OCI-LY1 (cell line): ENCODE data around the gene SOCS1.

Source experiments
- H2AFZ ChIP-seq: fragments of 200-600 bp; sonication (generic), shearing (Covaris generic); 2 replicates; pipeline ENCODE4 v1.6.0; 2014; ENCODE audit warnings: antibody characterized with exemption, mild to moderate bottlenecking, low read length
- H3F3A ChIP-seq: fragments of 200-600 bp; sonication (generic), shearing (Covaris generic); 2 replicates; pipeline ENCODE4 v1.6.0; 2014; ENCODE audit warnings: mild to moderate bottlenecking, antibody characterized with exemption, low read length, moderate library complexity; ENCODE audit not compliant: insufficient read depth
- H3K27ac ChIP-seq: fragments of 200-600 bp; sonication (generic); 2 replicates; pipeline ENCODE4 v1.5.1; 2014; ENCODE audit warnings: low read length, mixed run types, mild to moderate bottlenecking, low read depth; ENCODE audit not compliant: poor library complexity, severe bottlenecking
- H3K27me3 ChIP-seq: fragments of 200-600 bp; sonication (generic); 2 replicates; pipeline ENCODE4 v1.6.0; 2014; ENCODE audit warnings: antibody characterized with exemption, mild to moderate bottlenecking, low read length, moderate library complexity; ENCODE audit not compliant: insufficient read depth
- H3K36me3 ChIP-seq: fragments of 200-600 bp; sonication (generic); 2 replicates; pipeline ENCODE4 v1.6.1; 2014; ENCODE audit warnings: mild to moderate bottlenecking, antibody characterized with exemption, low read length, moderate library complexity, mixed read lengths; ENCODE audit not compliant: insufficient read depth
- H3K4me1 ChIP-seq: fragments of 200-600 bp; sonication (generic); 2 replicates; pipeline ENCODE4 v1.5.1; 2014; ENCODE audit warnings: mild to moderate bottlenecking, low read length, moderate library complexity; ENCODE audit not compliant: insufficient read depth, severe bottlenecking
- H3K4me2 ChIP-seq: fragments of 200-600 bp; sonication (generic), shearing (Covaris generic); 2 replicates; pipeline ENCODE4 v1.6.1; 2014; ENCODE audit warnings: low read length
- H3K4me3 ChIP-seq: fragments of 200-600 bp; sonication (generic); 2 replicates; pipeline ENCODE4 v1.5.1; 2014; ENCODE audit warnings: low read length, low read depth, mild to moderate bottlenecking, mixed read lengths; ENCODE audit not compliant: poor library complexity, severe bottlenecking
- H3K79me2 ChIP-seq: fragments of 200-600 bp; shearing (Covaris generic); 2 replicates; pipeline ENCODE4 v1.6.1; 2016; ENCODE audit warnings: mixed run types, low read length, mixed read lengths; ENCODE audit not compliant: insufficient read depth
- H3K9ac ChIP-seq: fragments of 200-600 bp; sonication (generic), shearing (Covaris generic); 2 replicates; pipeline ENCODE4 v1.6.1; 2014; ENCODE audit warnings: mild to moderate bottlenecking, low read length, mixed read lengths
- H3K9me2 ChIP-seq: fragments of 200-600 bp; sonication (generic), shearing (Covaris generic); 2 replicates; pipeline ENCODE4 v1.6.1; 2014; ENCODE audit warnings: low read depth, mild to moderate bottlenecking, low read length, mixed read lengths
- H3K9me3 ChIP-seq: fragments of 200-600 bp; shearing (Covaris generic); 2 replicates; pipeline ENCODE4 v1.6.1; 2014; ENCODE audit warnings: low read length, mixed read lengths
- H4K20me1 ChIP-seq: fragments of 200-600 bp; sonication (generic), shearing (Covaris generic); 2 replicates; pipeline ENCODE4 v1.6.0; 2016; ENCODE audit warnings: mild to moderate bottlenecking, low read length; ENCODE audit not compliant: insufficient read depth
- CTCF ChIP-seq: fragments of 200-600 bp; sonication (generic), shearing (Covaris generic); IDR thresholded peaks from 2 replicates; pipeline ENCODE4 v1.5.1; 2017; ENCODE audit warnings: mild to moderate bottlenecking, antibody characterized with exemption, low read length, moderate library complexity, mixed read lengths
- EZH2 ChIP-seq: fragments of 200-600 bp; sonication (generic), shearing (Covaris generic); IDR thresholded peaks from 2 replicates; pipeline ENCODE4 v1.8.0; 2017; ENCODE audit warnings: borderline replicate concordance, mixed run types, mild to moderate bottlenecking, antibody characterized with exemption, low read length, moderate library complexity, mixed read lengths

SOCS1 gene

GRCh38 chr16:11210260-11210659 lies 45.7 kb downstream of the SOCS1 start:
- Histone ChIP-seq H3K27ac (no peak overlapping the region), H3K9me2 (no peaks in the 10 kb centered on the region), H3K36me3 (peaks cover 7% of the 10 kb centered on the region; the same call in 1 of the 2 replicates), H3F3A (no peaks in the 10 kb centered on the region), H3K9ac (no peak overlapping the region), H2AFZ (no peak overlapping the region), H3K4me2 (no peak overlapping the region), H3K27me3 (peaks cover 20% of the 10 kb centered on the region), H3K9me3 (peaks cover 7% of the 10 kb centered on the region; the same call in 1 of the 2 replicates), H3K79me2 (no peaks in the 10 kb centered on the region), H3K4me3 (no peak overlapping the region), H4K20me1 (no peaks in the 10 kb centered on the region), H3K4me1 (no peaks in the 10 kb centered on the region)
- TF ChIP-seq EZH2 (no peak), CTCF (no peak)

GRCh38 chr16:11208916-11209665 lies 46.9 kb downstream of the SOCS1 start:
- Histone ChIP-seq H3F3A (no peaks in the 10 kb centered on the region), H3K27ac (no peak overlapping the region), H2AFZ (no peak overlapping the region), H3K9me3 (peaks cover 7% of the 10 kb centered on the region; the same call in 1 of the 2 replicates), H3K36me3 (peaks cover 7% of the 10 kb centered on the region; the same call in 1 of the 2 replicates), H3K79me2 (no peaks in the 10 kb centered on the region), H3K27me3 (peaks cover 20% of the 10 kb centered on the region), H3K4me1 (no peaks in the 10 kb centered on the region), H3K9ac (no peak overlapping the region), H4K20me1 (no peaks in the 10 kb centered on the region), H3K9me2 (no peaks in the 10 kb centered on the region), H3K4me2 (no peak overlapping the region), H3K4me3 (no peak overlapping the region)
- TF ChIP-seq EZH2 (no peak), CTCF (no peak)

- Histone ChIP-seq H3K27ac (no peak overlapping the region), H3K9ac (no peak overlapping the region), H3K27me3 (peaks cover 26% of the 10 kb centered on the region), H4K20me1 (no peaks in the 10 kb centered on the region), H3K9me3 (peaks cover 7% of the 10 kb centered on the region; the same call in 1 of the 2 replicates), H3F3A (no peaks in the 10 kb centered on the region), H3K9me2 (no peaks in the 10 kb centered on the region), H3K36me3 (peaks cover 7% of the 10 kb centered on the region; the same call in 1 of the 2 replicates), H2AFZ (no peak overlapping the region), H3K4me3 (no peak overlapping the region), H3K79me2 (no peaks in the 10 kb centered on the region), H3K4me2 (no peak overlapping the region), H3K4me1 (no peaks in the 10 kb centered on the region)
- no peak for TF ChIP-seq CTCF
- TF ChIP-seq EZH2 = no peak
Observed at GRCh38 chr16:11207646-11208045, 48.4 kb downstream of the SOCS1 start.
